Measurements from ENCODE around the gene ORC6.

The ORC6 gene

DNA sequence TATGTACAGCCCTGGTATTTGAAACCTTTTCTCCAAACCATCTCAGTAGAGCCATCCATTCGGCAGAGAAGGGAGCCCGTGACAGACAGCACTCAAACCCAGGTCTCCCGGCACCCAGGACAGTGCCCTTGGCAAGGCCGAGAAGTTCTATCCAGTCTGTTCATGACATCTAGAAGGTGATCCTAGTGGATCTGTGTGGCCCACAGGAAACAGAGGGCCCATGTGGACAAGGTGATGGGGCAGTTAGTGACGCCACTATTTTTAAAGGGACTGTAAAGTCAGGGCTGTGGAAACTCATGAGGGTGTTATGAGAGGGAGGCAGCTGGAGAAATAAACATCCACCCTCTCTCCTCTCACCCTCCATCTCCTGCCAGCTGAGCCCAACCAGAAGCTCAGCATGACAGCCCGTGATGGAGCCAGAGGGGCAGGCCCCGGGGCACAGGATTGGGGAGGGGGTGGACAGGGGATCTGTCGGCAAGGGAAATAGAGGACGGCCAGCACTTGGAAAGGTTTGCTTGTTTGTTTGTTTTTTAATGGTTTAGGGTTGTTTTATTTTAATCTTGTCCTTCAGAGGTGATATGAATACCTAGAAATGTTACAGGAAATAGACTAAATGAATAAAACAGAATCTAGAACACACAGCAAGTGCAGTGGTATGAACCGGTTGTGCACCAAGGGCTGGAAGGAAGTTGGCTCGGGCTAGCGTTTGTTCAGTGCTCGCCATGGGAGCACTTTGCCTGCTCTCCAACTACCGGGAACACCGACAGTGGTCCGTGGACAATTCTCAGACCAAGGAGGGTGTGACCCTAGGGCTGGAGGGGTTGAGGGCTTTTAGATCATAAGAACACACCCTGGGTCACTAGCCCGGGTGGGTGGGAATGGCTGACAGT lies 41.6 kb downstream of the ORC6 start:
- no peaks in the 10 kb centered on the region for H3K36me3 ChIP-seq (ENCODE audit: control insufficient read depth in 4 of 4, insufficient read depth in 4 of 4, low read length in 3 of 4)
- no peak overlapping the region for H3K27ac ChIP-seq (ENCODE audit: insufficient read depth in 1 of 2, low read depth in 1 of 2, low read length in 2 of 2, poor library complexity in 1 of 2, severe bottlenecking in 2 of 2)
- no peaks in the 10 kb centered on the region for H3K27me3 ChIP-seq (replicated peaks in 2 of 5; ENCODE audit: control insufficient read depth in 4 of 5, insufficient read depth in 5 of 5, low read length in 4 of 5)
- ChIA-PET POLR2A (no interaction called here), CTCF (no interaction called here)
- no peaks in the 10 kb centered on the region for H3K4me1 ChIP-seq (ENCODE audit: control extremely low read depth in 1 of 4, control insufficient read depth in 4 of 4, insufficient read depth in 4 of 4, low read length in 3 of 4)
- H3K9me3 ChIP-seq (ENCODE audit: control extremely low read depth in 1 of 5, control insufficient read depth in 4 of 5, insufficient read depth in 2 of 5, low read depth in 1 of 5, low read length in 4 of 5): no peaks in the 10 kb centered on the region
- no peak for DNase-seq
- WGBS (ENCODE audit: insufficient coverage): 95% methylated on average over 11 of the region's 17 CpGs
- no peak overlapping the region for H3K4me3 ChIP-seq (ENCODE audit: control insufficient read depth in 1 of 7, extremely low read depth in 1 of 7, insufficient read depth in 4 of 7, low read depth in 2 of 7, low read length in 6 of 7)

DNA sequence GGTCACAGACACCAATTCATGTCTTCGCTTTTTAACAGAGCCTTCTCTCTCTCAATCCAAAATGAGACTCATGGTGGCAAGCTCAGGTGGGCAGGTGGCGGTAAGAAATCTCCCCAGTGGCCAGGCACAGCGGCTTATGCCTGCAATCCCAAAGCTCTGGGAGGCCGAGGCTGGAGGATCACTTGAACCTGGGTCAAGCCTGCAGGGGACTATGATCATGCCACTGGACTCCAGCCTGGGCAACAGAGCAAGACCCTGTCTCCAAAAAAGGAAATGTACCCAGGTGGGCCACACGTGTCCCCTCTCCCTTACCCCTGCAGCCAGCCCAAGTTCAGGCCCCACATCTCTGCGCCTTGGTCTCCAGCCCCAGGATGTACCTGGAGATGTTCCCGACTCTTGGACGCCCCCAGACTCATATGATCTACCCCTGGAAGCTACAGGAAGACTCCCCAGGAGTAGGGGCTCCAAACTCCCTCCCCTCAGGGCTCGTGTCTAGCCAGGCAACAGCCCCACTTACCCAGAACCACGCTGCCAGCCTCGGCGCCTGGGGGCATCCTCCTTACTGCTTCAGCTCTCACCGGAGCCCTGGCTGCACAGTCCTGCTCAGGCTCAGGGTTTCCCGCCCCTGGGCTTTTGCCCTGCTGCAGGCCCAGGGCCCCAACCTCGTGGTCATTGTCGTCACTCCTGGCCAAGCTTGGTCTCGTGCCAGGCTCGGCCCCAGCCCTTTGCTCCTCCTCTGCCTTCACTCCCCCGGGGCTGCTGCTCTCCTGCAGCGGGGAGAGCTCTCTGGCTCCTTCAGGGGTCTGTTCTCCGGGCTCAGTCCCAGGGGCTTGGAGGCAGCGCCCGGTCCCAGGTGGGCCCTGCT lies 42.5 kb downstream of the ORC6 start:
- ChIA-PET POLR2A (no interaction called here), CTCF (no interaction called here)
- DNase-seq: no peak
- no peaks in the 10 kb centered on the region for H3K4me1 ChIP-seq (ENCODE audit: control extremely low read depth in 1 of 4, control insufficient read depth in 4 of 4, insufficient read depth in 4 of 4, low read length in 3 of 4)
- H3K4me3 ChIP-seq (ENCODE audit: control insufficient read depth in 1 of 7, extremely low read depth in 1 of 7, insufficient read depth in 4 of 7, low read depth in 2 of 7, low read length in 6 of 7): no peak overlapping the region
- no peaks in the 10 kb centered on the region for H3K36me3 ChIP-seq (ENCODE audit: control insufficient read depth in 4 of 4, insufficient read depth in 4 of 4, low read length in 3 of 4)
- WGBS (ENCODE audit: insufficient coverage): over 99% methylated on average over 16 of the region's 23 CpGs
- H3K27ac ChIP-seq (ENCODE audit: insufficient read depth in 1 of 2, low read depth in 1 of 2, low read length in 2 of 2, poor library complexity in 1 of 2, severe bottlenecking in 2 of 2): no peak overlapping the region
- H3K9me3 ChIP-seq (ENCODE audit: control extremely low read depth in 1 of 5, control insufficient read depth in 4 of 5, insufficient read depth in 2 of 5, low read depth in 1 of 5, low read length in 4 of 5): no peaks in the 10 kb centered on the region
- H3K27me3 ChIP-seq (replicated peaks in 2 of 5; ENCODE audit: control insufficient read depth in 4 of 5, insufficient read depth in 5 of 5, low read length in 4 of 5): no peaks in the 10 kb centered on the region

DNA sequence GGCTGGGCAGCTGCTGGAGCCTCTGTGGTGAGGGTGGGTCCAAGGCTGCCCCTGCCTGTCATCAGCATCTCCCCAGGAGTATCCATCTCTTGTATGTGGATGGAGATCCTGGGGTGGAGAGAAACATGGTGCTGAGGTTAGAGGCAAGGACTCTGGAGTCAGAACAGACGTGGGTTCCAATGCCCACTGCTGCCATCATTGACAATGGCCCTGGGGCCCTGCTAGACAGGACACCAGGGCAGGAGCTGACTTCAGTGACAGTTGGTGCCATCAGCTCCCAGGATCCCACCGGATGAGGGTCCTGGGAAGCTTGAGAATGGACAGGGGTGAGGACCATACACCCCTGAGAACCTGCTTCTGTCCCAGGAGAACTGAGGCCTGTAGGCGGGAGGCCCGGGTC lies 43.1 kb downstream of the ORC6 start:
- Histone ChIP-seq H3K27ac (ENCODE audit: insufficient read depth in 1 of 2, low read depth in 1 of 2, low read length in 2 of 2, poor library complexity in 1 of 2, severe bottlenecking in 2 of 2) (no peak overlapping the region), H3K4me3 (ENCODE audit: control insufficient read depth in 1 of 7, extremely low read depth in 1 of 7, insufficient read depth in 4 of 7, low read depth in 2 of 7, low read length in 6 of 7) (no peak overlapping the region), H3K36me3 (ENCODE audit: control insufficient read depth in 4 of 4, insufficient read depth in 4 of 4, low read length in 3 of 4) (no peaks in the 10 kb centered on the region), H3K4me1 (ENCODE audit: control extremely low read depth in 1 of 4, control insufficient read depth in 4 of 4, insufficient read depth in 4 of 4, low read length in 3 of 4) (no peaks in the 10 kb centered on the region), H3K27me3 (replicated peaks in 2 of 5; ENCODE audit: control insufficient read depth in 4 of 5, insufficient read depth in 5 of 5, low read length in 4 of 5) (no peaks in the 10 kb centered on the region), H3K9me3 (ENCODE audit: control extremely low read depth in 1 of 5, control insufficient read depth in 4 of 5, insufficient read depth in 2 of 5, low read depth in 1 of 5, low read length in 4 of 5) (no peaks in the 10 kb centered on the region)
- no peak for DNase-seq
- CTCF ChIA-PET: no interaction called here
- POLR2A ChIA-PET: no interaction called here
- 89% methylated on average over 3 of the region's 4 CpGs for WGBS (ENCODE audit: insufficient coverage)

DNA sequence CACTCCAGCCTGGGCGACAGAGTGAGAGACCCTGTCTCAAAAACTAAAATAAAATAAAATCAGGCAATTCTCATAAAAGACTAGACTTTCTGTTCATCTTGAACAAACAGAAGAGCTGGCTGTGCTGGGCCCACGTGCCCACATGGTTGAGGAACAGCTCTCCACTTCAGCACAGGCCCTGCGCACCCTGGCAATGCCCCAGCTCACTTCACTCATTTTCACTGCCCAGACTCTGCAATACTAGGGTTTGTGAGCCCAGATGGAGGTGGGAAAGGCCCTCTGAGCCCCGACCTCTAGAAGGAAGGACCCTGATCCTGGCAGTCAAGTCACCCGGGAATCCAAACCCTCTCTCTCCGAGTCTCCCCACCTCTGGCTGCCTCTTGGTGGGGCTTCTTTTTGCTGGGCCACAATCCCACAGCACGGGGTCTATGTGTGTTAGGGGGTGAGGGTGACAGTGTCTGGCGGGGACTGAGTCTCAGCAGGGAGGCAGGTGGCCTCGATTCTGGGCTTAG lies 43.9 kb downstream of the ORC6 start:
- Histone ChIP-seq H3K9me3 (ENCODE audit: control extremely low read depth in 1 of 5, control insufficient read depth in 4 of 5, insufficient read depth in 2 of 5, low read depth in 1 of 5, low read length in 4 of 5) (no peaks in the 10 kb centered on the region), H3K36me3 (ENCODE audit: control insufficient read depth in 4 of 4, insufficient read depth in 4 of 4, low read length in 3 of 4) (no peaks in the 10 kb centered on the region), H3K4me3 (ENCODE audit: control insufficient read depth in 1 of 7, extremely low read depth in 1 of 7, insufficient read depth in 4 of 7, low read depth in 2 of 7, low read length in 6 of 7) (no peak overlapping the region), H3K27me3 (replicated peaks in 2 of 5; ENCODE audit: control insufficient read depth in 4 of 5, insufficient read depth in 5 of 5, low read length in 4 of 5) (no peaks in the 10 kb centered on the region), H3K4me1 (ENCODE audit: control extremely low read depth in 1 of 4, control insufficient read depth in 4 of 4, insufficient read depth in 4 of 4, low read length in 3 of 4) (no peaks in the 10 kb centered on the region), H3K27ac (ENCODE audit: insufficient read depth in 1 of 2, low read depth in 1 of 2, low read length in 2 of 2, poor library complexity in 1 of 2, severe bottlenecking in 2 of 2) (no peak overlapping the region)
- ChIA-PET CTCF (no interaction called here), POLR2A (no interaction called here)
- no peak for DNase-seq
- WGBS (ENCODE audit: insufficient coverage): 98% methylated on average over 6 of the region's 9 CpGs

DNA sequence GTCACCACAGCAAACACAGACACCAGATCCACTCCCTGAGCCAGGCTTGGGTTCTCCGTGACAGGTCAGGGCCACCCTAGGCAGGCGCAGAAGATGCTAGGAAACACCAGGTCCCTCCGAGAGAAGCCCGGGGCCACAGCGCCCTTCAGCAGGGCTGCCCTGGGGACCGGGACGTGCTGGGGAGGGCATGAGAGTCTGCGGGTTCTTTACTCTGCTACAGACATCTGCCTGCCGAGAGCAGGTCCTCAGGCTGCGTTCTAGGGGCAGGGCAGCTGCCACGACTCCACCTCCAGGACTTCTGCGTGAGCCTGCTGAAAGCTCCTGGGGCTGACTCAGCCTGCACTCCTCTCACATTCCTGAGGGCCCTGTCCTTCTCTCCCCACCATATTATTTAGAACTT lies 47.2 kb downstream of the ORC6 start:
- WGBS (ENCODE audit: insufficient coverage): over 99% methylated on average over 12 of the region's 12 CpGs
- DNase-seq: no peak
- ChIA-PET POLR2A (no interaction called here), CTCF (interaction anchor here (1.6 kb wide), 1 partner anchor 11 kb away, joined by 4 read pairs; the partner anchor contains the start of gene MYLK3)
- H3K9me3 ChIP-seq (ENCODE audit: control extremely low read depth in 1 of 5, control insufficient read depth in 4 of 5, insufficient read depth in 2 of 5, low read depth in 1 of 5, low read length in 4 of 5): no peaks in the 10 kb centered on the region
- no peaks in the 10 kb centered on the region for H3K27me3 ChIP-seq (replicated peaks in 2 of 5; ENCODE audit: control insufficient read depth in 4 of 5, insufficient read depth in 5 of 5, low read length in 4 of 5)
- H3K4me3 ChIP-seq (ENCODE audit: control insufficient read depth in 1 of 7, extremely low read depth in 1 of 7, insufficient read depth in 4 of 7, low read depth in 2 of 7, low read length in 6 of 7): no peak overlapping the region
- no peak overlapping the region for H3K27ac ChIP-seq (ENCODE audit: insufficient read depth in 1 of 2, low read depth in 1 of 2, low read length in 2 of 2, poor library complexity in 1 of 2, severe bottlenecking in 2 of 2)
- H3K4me1 ChIP-seq (ENCODE audit: control extremely low read depth in 1 of 4, control insufficient read depth in 4 of 4, insufficient read depth in 4 of 4, low read length in 3 of 4): peaks cover 0 to 5% (median 0%) of the 10 kb centered on the region in 4 experiments
- H3K36me3 ChIP-seq (ENCODE audit: control insufficient read depth in 4 of 4, insufficient read depth in 4 of 4, low read length in 3 of 4): no peaks in the 10 kb centered on the region

DNA sequence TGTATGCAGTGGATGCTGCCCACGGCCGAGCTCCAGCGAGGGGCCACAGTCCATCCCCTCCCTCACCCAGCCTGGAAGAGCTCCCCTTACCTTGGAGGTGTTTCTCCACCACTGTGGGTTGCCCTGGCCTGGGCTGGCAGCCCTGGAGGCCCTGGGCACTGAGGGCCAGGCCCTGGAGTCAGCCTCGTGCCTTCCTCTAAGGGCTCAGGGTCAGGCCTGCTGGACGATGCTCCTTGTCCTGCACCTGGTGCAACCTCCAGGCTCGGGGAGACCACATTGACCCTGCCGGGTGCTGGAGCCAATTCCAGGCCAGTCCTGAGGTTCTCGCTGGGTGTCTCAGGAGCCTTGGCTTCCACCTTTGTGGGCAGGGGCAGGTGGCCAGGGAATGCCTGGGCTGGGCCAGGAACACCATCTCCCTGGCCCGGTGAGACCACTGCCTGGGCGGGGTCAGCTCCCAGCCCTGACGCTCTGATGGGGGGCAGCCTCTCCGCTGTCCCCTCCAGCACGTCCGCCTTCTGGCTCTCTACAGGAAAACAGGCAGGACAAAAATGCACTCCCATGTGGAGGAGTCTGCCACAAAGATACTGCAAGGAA lies 48.3 kb downstream of the ORC6 start:
- Histone ChIP-seq H3K27ac (ENCODE audit: insufficient read depth in 1 of 2, low read depth in 1 of 2, low read length in 2 of 2, poor library complexity in 1 of 2, severe bottlenecking in 2 of 2) (no peak overlapping the region), H3K27me3 (replicated peaks in 2 of 5; ENCODE audit: control insufficient read depth in 4 of 5, insufficient read depth in 5 of 5, low read length in 4 of 5) (no peaks in the 10 kb centered on the region), H3K36me3 (ENCODE audit: control insufficient read depth in 4 of 4, insufficient read depth in 4 of 4, low read length in 3 of 4) (no peaks in the 10 kb centered on the region), H3K9me3 (ENCODE audit: control extremely low read depth in 1 of 5, control insufficient read depth in 4 of 5, insufficient read depth in 2 of 5, low read depth in 1 of 5, low read length in 4 of 5) (no peaks in the 10 kb centered on the region), H3K4me3 (ENCODE audit: control insufficient read depth in 1 of 7, extremely low read depth in 1 of 7, insufficient read depth in 4 of 7, low read depth in 2 of 7, low read length in 6 of 7) (no peak overlapping the region), H3K4me1 (ENCODE audit: control extremely low read depth in 1 of 4, control insufficient read depth in 4 of 4, insufficient read depth in 4 of 4, low read length in 3 of 4) (peaks cover 0 to 8% (median under 1%) of the 10 kb centered on the region in 4 experiments)
- ChIA-PET POLR2A (no interaction called here), CTCF (no interaction called here)
- DNase-seq: no peak
- WGBS (ENCODE audit: insufficient coverage): 99% methylated on average over 13 of the region's 14 CpGs
